GM19023 (cell line): ENCODE results near the gene NOTO.
A peak's percentile ranks its signal among the peaks of the same experiment; 100 is the strongest.
"Not testable (repeated sequence)": the region's sequence is repeated elsewhere in the genome, so short reads cannot be mapped to it uniquely, and the experiment has no call there.

ENCODE experiments used
- ATAC-seq: cut with Tn5 transposase; IDR thresholded peaks from one replicate; pipeline ENCODE4 v1.9.1; 2021; ENCODE audit warnings: mild to moderate bottlenecking, moderate library complexity; ENCODE audit not compliant: unreplicated experiment

Gene NOTO

DNA sequence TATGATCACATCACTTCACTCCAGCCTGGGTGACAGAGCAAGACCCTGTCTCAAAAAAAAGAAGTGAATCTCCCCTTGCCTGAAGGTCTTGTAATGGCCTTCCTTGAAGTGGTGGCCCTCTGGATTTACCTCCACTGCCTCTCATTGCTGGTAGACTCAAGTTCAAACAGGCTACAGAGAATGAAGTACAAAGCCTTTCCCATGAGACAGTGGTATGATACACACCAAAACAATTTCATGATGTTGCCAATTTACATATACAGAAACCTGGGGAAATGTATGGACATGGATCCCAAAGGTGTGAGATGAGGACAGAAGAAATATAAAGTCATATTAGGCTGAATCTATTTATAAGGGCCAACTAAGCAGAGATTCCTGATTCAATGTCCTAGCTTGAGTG, 4.8 kb upstream of the NOTO start:
- no peak for ATAC-seq

GRCh38 chr2:73200281-73200680, 2.1 kb upstream of the NOTO start:
- ATAC-seq = not testable (repeated sequence)

DNA sequence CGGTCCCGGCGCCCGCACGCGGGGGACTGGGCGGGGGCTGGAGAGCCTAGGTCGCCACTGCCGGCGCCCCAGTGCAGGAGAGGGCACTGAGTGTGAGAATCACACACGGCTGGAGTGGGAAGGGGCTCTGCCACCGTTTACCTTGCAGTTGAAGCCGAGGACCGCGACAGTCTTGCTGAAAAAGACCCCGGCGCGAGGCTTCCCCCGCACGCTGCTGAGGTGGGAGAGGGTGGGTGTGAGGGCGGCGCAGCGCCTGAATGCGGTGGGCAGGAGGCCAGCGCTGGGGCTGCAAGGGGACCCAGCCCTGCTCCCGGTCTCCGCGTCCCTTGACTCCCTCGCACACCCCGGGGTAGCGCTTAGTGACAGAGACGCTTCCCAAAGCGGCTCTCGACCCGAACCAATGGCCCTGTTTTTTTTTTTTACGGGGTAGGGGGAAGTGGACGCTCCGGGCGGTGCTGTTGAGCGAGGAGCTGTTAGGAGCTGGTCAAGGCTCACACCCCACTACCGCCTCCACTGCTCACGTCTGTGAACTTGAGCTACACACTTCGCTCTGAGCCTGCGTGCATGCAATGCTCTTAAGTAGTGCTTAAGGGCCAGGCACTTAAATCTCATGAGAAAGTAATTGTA, 794 bp downstream of the NOTO start:
- no peak for ATAC-seq

DNA sequence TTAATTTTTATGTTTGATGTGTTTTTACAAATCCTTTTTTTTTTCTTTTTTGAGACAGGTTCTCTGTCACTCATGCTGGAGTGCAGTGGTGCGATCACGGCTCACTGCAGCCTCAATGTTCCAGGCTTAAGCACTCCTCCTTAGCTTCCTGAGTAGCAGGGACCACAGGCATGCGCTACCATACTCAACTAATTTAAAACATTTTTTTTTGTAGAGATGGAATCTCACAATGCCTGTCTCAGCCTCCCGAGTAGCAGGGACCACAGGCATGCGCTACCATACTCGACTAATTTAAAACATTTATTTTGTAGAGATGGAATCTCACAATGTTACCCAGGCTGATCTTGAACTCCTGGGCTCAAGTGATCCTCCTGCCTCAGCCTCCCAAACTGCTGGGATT, 3.2 kb downstream of the NOTO start:
- ATAC-seq = no peak

- no peak for ATAC-seq
Measured at GRCh38 chr2:73208258-73208657, 5.9 kb downstream of the NOTO start.

GRCh38 chr2:73210019-73210418, 7.6 kb downstream of the NOTO start:
- ATAC-seq = no peak

GRCh38 chr2:73210696-73211095, 8.3 kb downstream of the NOTO start:
- no peak for ATAC-seq

DNA sequence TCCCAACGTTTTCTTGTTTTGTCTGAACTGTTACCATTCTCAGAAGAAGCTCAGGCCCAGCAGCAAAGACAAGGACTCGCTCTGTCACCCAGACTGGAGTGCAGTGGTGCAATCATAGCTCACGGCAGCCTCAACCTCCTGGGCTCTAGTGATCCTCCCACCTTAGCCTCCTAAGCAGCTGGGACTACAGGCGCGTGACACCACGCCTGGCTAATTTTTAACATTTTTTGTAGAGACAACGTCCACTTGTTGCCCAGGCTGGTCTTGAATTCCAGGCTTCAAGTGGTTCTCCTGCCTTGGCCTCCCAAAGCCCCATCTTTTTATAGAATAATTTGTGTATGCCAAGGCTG, 9.7 kb downstream of the NOTO start:
- no peak for ATAC-seq

DNA sequence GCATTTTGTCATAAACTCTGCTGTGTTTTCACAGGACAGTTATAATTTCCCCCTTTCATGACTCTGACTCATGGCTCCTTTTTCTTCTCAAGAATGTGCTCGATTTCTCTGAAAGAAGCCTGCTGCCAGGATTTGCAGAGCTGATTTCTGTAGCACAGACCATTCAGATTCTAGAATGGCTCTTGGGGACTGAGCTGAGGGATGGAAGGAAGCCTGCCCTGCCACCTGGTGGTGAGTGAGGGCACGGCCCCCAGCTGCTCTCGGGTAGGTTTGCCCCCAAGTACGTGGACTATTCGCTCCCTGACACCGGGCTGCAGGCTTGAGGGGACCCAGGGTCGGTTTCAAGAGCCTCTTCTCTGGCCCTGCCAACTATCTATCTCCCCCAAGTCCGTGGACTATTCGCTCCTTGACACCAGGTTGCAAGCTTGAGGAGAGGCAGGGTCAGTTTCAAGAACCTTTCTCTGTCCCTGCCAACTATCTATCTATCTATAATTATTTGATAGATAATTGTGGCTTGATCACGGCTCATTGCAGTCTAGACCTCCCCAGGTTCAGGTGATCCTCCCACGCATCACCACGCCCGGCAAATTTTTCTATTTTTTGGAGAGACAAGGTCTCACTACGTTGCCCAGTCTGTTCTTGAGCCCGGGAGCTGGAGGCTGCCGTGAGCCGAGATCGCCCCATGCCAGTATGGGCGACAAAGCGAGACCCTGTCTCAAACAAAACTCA, 10.2 kb downstream of the NOTO start:
- peak; percentile 62 for ATAC-seq

GRCh38 chr2:73214120-73215035, 12.0 kb downstream of the NOTO start, which contains the start of gene SMYD5:
TSS of gene SMYD5 (plus strand) at chr2:73214245. CDS start at chr2:73214267, 22 bp downstream.
- peak; percentile 93 for ATAC-seq

DNA sequence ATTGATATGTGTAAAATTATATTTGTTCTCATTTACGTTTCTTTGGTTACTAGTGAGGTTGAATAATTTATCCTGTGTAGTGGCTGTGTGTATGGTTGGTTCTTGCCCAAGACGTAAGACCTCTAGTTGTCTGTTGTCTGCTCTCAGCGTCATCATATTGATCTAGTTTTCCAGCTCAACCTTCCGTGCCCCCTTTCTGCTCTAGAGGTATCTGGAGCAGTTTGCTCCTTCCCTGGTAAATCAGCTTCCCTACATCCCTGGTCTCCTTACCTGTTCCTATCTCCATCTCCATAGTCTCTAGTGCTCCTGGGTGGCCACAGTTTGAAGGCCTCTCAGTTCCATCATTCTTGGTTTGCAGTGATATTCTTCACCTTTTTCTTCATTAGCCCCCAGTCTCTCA, 12.9 kb downstream of the NOTO start:
- ATAC-seq = no peak

DNA sequence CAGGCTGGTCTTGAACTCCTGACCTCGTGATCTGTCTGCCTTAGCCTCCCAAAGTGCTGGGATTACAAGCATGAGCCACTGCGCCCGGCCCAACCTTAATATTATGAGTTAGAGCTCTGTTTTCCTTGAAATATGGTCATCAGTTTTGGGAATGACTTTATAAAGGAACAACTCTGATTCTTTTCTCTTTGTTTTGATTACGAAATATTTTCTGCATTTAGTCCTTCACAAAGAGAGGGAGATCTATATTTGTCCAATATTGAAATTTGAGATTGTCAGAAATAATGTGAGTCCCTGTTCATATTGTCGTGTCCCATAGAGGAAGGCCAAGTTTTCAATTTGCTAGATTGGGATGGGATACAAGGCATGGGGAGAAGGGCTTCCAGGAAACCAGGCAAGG, 14.8 kb downstream of the NOTO start:
- ATAC-seq = no peak

DNA sequence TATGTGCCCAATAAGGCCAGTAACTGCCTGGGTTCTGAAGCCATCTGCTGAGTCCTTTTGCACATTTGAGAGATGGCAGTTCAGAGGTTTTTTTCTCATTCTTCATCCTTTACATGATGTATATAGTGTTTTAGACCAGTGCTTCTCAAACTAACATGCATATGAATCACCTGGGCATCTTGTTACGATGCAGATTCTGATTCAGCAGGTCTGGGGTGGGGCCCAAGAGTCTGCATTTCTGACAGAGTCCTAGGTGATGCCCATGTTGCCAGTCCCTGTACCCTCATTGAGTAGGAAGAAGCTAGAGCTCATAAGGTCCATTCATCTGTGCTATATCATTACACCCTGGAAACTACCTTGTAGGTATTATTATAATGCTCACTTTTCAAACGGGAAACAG, 15.5 kb downstream of the NOTO start:
- ATAC-seq = no peak

DNA sequence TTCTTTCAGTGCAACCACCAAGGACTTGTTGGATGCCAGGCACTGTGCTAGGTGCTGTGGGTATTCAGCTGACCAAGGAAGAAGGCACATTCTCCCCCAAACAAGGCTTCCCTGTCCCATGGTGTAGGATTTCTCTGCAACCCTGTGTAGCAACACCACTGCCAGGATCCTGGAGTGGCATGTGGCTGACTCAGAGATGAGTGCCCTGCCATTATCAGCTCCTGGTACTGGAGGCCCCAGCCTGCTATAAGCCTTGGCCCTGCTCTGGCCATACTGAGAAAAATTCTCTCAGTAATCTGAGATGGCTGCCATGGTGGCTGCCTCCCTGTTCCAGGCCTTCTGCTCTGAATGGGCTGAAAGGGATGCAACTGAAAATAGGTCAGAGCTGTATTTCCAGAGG, 15.9 kb downstream of the NOTO start:
- ATAC-seq = no peak

- ATAC-seq = no peak
Measured at GRCh38 chr2:73223821-73224220, 21.4 kb downstream of the NOTO start.

- ATAC-seq = no peak
Measured at GRCh38 chr2:73225513-73226360, 23.4 kb downstream of the NOTO start.

DNA sequence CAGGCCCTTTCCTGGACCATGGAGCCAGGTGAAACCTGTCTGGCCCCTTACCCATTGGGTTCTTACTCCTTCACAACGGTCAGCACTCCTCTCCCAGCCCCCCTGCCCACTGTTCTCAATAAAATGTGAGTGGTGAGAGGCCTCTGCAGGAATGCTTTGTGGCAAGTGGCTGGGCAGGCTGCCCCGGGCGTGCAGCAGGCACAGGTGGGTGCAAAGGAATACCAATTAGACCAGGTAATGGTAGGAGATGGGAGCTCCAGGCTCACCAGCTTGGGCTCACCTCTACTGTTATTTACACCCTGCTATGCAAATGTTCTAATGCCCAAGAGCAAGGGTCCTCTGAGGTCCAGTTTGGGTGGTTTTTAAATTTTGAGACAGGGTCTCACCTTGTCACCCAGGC, 24.7 kb downstream of the NOTO start:
- ATAC-seq = no peak

GRCh38 chr2:73228631-73229030, 26.3 kb downstream of the NOTO start:
- no peak for ATAC-seq

GRCh38 chr2:73232403-73233153, 30.2 kb downstream of the NOTO start:
- peak; percentile 7 for ATAC-seq
